GM12801 (cell line): ENCODE results near the gene ASB6.

Source experiments
- CTCF ChIP-seq: IDR thresholded peaks from one replicate; pipeline ENCODE4 v1.5.1; 2011; ENCODE audit warnings: control low read depth; ENCODE audit not compliant: insufficient read length; ENCODE audit errors: extremely low read depth

Gene ASB6

GRCh38 chr9:129641750-129642585, at the start of gene ASB6:
Gene ASB6 (minus strand): TSS chr9:129642151. CDS start chr9:129641999, 152 bp downstream.
- TF ChIP-seq CTCF = no peak

- no peak for TF ChIP-seq CTCF
These were observed 46.5 kb upstream of the ASB6 start for GRCh38 chr9:129688285-129689043.

- no peak for TF ChIP-seq CTCF
These were observed 45.4 kb upstream of the ASB6 start for GRCh38 chr9:129687391-129687790.

GRCh38 chr9:129686736-129687135, 44.8 kb upstream of the ASB6 start:
- TF ChIP-seq CTCF = no peak

- no peak for TF ChIP-seq CTCF
These were observed 43.9 kb upstream of the ASB6 start for GRCh38 chr9:129685933-129686259.

- TF ChIP-seq CTCF = no peak
These were observed 43.4 kb upstream of the ASB6 start for GRCh38 chr9:129685220-129685932.

GRCh38 chr9:129682381-129682780, 40.4 kb upstream of the ASB6 start:
- no peak for TF ChIP-seq CTCF
